ENCODE data around the gene RAD51B.

- TF ChIP-seq CTCF (optimal IDR thresholded peaks at IDR 0.05 in 1 of 3, IDR thresholded peaks at IDR 0.05 in 1 of 3, conservative IDR thresholded peaks at IDR 0.05 in 1 of 3; ENCODE audit: extremely low read depth in 1 of 3, insufficient read depth in 2 of 3, low read length in 3 of 3), result no peak
- TF ChIP-seq EZH2 (IDR thresholded peaks at IDR 0.05; ENCODE audit: low read length), result no peak
Measured at GRCh38 chr14:68376067-68376779, 556.6 kb downstream of the RAD51B start.

Data from keratinocyte (primary cell).